Mammary epithelial cell (primary cell): ENCODE data around the gene EFCAB12.

Experiments
- EZH2 ChIP-seq: IDR thresholded peaks from 2 replicates; pipeline ENCODE4 v1.6.1; 2012; ENCODE audit warnings: low read length, inconsistent platforms, borderline replicate concordance
- TF ChIP-seq, protein P1 (sequence below), 2 donors: IDR thresholded peaks in 1 of 2; conservative IDR thresholded peaks in 1 of 2; 2 replicates each; pipeline ENCODE4 v1.5.1; 2011 to 2012; ENCODE audit warnings: inconsistent platforms in 2 of 2, low read length in 2 of 2, mild to moderate bottlenecking in 2 of 2, control low read depth in 1 of 2, low read depth in 1 of 2; ENCODE audit not compliant: insufficient read depth in 1 of 2; ENCODE audit errors: extremely low read depth in 1 of 2

DNA sequence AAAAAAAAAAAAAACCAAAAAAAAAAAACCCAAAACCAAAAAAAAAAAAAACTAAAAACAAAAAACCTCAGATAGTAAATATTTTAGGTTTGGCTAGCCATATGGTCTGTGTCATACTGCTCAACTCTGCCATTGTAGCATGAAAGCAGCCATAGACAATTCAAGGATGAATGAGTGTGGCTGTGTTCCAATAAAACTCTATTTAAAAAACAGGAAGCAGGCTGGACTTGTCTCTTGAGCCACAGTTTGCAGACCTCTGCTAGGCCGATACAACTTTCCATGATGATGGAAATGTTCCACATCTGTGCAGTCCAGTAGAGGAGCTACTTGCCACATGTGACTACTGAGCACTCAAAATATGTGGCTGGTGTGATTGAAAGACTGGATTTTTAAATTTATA lies 11.1 kb downstream of the EFCAB12 start:
- TF ChIP-seq, protein P1, sequence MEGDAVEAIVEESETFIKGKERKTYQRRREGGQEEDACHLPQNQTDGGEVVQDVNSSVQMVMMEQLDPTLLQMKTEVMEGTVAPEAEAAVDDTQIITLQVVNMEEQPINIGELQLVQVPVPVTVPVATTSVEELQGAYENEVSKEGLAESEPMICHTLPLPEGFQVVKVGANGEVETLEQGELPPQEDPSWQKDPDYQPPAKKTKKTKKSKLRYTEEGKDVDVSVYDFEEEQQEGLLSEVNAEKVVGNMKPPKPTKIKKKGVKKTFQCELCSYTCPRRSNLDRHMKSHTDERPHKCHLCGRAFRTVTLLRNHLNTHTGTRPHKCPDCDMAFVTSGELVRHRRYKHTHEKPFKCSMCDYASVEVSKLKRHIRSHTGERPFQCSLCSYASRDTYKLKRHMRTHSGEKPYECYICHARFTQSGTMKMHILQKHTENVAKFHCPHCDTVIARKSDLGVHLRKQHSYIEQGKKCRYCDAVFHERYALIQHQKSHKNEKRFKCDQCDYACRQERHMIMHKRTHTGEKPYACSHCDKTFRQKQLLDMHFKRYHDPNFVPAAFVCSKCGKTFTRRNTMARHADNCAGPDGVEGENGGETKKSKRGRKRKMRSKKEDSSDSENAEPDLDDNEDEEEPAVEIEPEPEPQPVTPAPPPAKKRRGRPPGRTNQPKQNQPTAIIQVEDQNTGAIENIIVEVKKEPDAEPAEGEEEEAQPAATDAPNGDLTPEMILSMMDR (conservative IDR thresholded peaks at IDR 0.05 in 1 of 2, IDR thresholded peaks at IDR 0.05 in 1 of 2; ENCODE audit: extremely low read depth in 1 of 2, insufficient read depth in 1 of 2, low read depth in 1 of 2, low read length in 2 of 2), result no peak
- no peak for TF ChIP-seq EZH2
